HepG2 (cell line): ENCODE measurements around the gene GCM1. TPM values are rescaled to one million over a fixed set of nuclear protein-coding genes. Genes with fewer than 3 reads are reported as not detected.

Source experiments
- ATAC-seq: fragments of 200-7000 bp; cut with Tn5 transposase; 3 replicates; pipeline ENCODE4 v1.9.1; 2020; ENCODE audit warnings: mild to moderate bottlenecking, moderate library complexity
- BruUV-seq: library from RNA; stranded (reverse); fragments of 400-500 nt; replicated peaks from 2 replicates; lab custom pipeline; 2021; lab: Mats Ljungman, UMichigan
- CTCF ChIA-PET: fragments of 300-600 bp; formaldehyde crosslinking; extraction: SDS; loops from one replicate; lab custom pipeline; 2021; ENCODE audit warnings: low total read pairs, inconsistent platforms, low intra/inter-chr PET ratio; lab: Yijun Ruan, JAX
- POLR2A ChIA-PET: fragments of 350-600 bp; sonication (Branson Sonifier 250); formaldehyde crosslinking; loops from one replicate; lab custom pipeline; 2020; ENCODE audit warnings: antibody characterized with exemption, inconsistent platforms; lab: Yijun Ruan, JAX
- DNase-seq: peaks from one replicate; pipeline ENCODE4 v3.0.0-alpha.2; 2015; ENCODE audit warnings: low spot score
- FAIRE-seq: peaks from 3 replicates; lab custom pipeline; 2011; peaks lifted over from hg19 to GRCh38; lab: Jason Lieb, UNC
- H2AFZ ChIP-seq: one replicate; pipeline ENCODE4 v1.6.1; 2011; ENCODE audit warnings: low read length, inconsistent platforms
- H3K27ac ChIP-seq: fragments of 300-600 bp; 3 replicates; pipeline ENCODE4 v1.8.0; 2011; ENCODE audit warnings: mixed run types, mild to moderate bottlenecking, mixed read lengths, low read length, inconsistent platforms; ENCODE audit not compliant: insufficient read depth; ENCODE audit errors: extremely low read length
- H3K27me3 ChIP-seq, 2 experiments: fragments of 200-600 bp in 1 of 2; 2 replicates in 1 of 2; 3 replicates in 1 of 2; pipeline versions ENCODE4 v1.6.0 to v1.8.0; 2011; ENCODE audit warnings: low read length in 2 of 2, mild to moderate bottlenecking in 2 of 2, moderate library complexity in 2 of 2, inconsistent platforms in 1 of 2; ENCODE audit not compliant: insufficient read depth in 2 of 2, control insufficient read depth in 1 of 2
- H3K36me3 ChIP-seq, 2 experiments: fragments of 200-600 bp in 1 of 2; replicated peaks in 1 of 2; 2 replicates in 1 of 2; 3 replicates in 1 of 2; pipeline versions ENCODE4 v1.5.1 to v1.8.0; 2011; ENCODE audit warnings: low read length in 2 of 2, inconsistent platforms in 1 of 2; ENCODE audit not compliant: insufficient read depth in 2 of 2, control insufficient read depth in 1 of 2
- H3K4me1 ChIP-seq: 2 replicates; pipeline ENCODE4 v1.5.1; 2012; ENCODE audit warnings: low read length, inconsistent platforms; ENCODE audit not compliant: insufficient read depth
- H3K4me2 ChIP-seq: 2 replicates; pipeline ENCODE4 v1.6.0; 2011; ENCODE audit warnings: low read depth, low read length, inconsistent platforms
- H3K4me3 ChIP-seq, 3 experiments: fragments of 200-600 bp in 1 of 3; sonication (generic), shearing (Covaris generic) in 1 of 3; replicated peaks in 1 of 3; 2 replicates each; pipeline ENCODE4 v1.5.1; 2011 to 2016; ENCODE audit warnings: low read length in 3 of 3, inconsistent platforms in 2 of 3, low read depth in 2 of 3, mild to moderate bottlenecking in 2 of 3, control low read depth in 1 of 3, mixed read lengths in 1 of 3; ENCODE audit not compliant: insufficient read depth in 1 of 3
- H3K79me2 ChIP-seq: one replicate; pipeline ENCODE4 v1.6.1; 2011; ENCODE audit warnings: low read length, inconsistent platforms; ENCODE audit not compliant: insufficient read depth
- H3K9ac ChIP-seq: 2 replicates; pipeline ENCODE4 v1.6.0; 2011; ENCODE audit warnings: mild to moderate bottlenecking, low read depth, low read length, inconsistent platforms; ENCODE audit not compliant: insufficient read depth
- H3K9me3 ChIP-seq: 2 replicates; pipeline ENCODE4 v1.5.1; 2012; ENCODE audit warnings: mild to moderate bottlenecking, low read length
- H4K20me1 ChIP-seq: 2 replicates; pipeline ENCODE4 v1.6.0; 2011; ENCODE audit warnings: inconsistent platforms, mild to moderate bottlenecking, low read length, moderate library complexity; ENCODE audit not compliant: insufficient read depth
- ARID4A ChIP-seq: sonication (generic); formaldehyde crosslinking; IDR thresholded peaks from 2 replicates; pipeline ENCODE4 v1.5.0; 2020; ENCODE audit warnings: mild to moderate bottlenecking, missing genetic modification reagents, borderline replicate concordance
- DMAP1 ChIP-seq: IDR thresholded peaks from 2 replicates; pipeline ENCODE4 v1.6.1; 2016
- DPF2 ChIP-seq: sonication (generic); formaldehyde crosslinking; IDR thresholded peaks from 2 replicates; pipeline ENCODE4 v1.4.0; 2020; ENCODE audit warnings: mild to moderate bottlenecking, low read depth, missing genetic modification reagents, borderline replicate concordance
- DRAP1 ChIP-seq: IDR thresholded peaks from 2 replicates; pipeline ENCODE4 v1.6.1; 2016; ENCODE audit warnings: missing genetic modification reagents, missing compliant biosample characterization
- FOXC1 ChIP-seq: sonication (generic); formaldehyde crosslinking; IDR thresholded peaks from 2 replicates; pipeline ENCODE4 v1.8.0; 2022; ENCODE audit warnings: mild to moderate bottlenecking, missing genetic modification reagents, borderline replicate concordance
- HNF1B ChIP-seq: sonication (generic); formaldehyde crosslinking; IDR thresholded peaks from 2 replicates; pipeline ENCODE4 v1.5.1; 2020; ENCODE audit warnings: mild to moderate bottlenecking, moderate library complexity, missing genetic modification reagents
- RCOR2 ChIP-seq: IDR thresholded peaks from 2 replicates; pipeline ENCODE4 v1.6.1; 2016; ENCODE audit warnings: missing biosample characterization, missing genetic modification reagents
- ZBTB2 ChIP-seq: sonication (generic); formaldehyde crosslinking; IDR thresholded peaks from 2 replicates; pipeline ENCODE4 v1.8.0; 2022; ENCODE audit warnings: low read depth, missing genetic modification reagents
- ZNF33B ChIP-seq: sonication (generic); formaldehyde crosslinking; IDR thresholded peaks from 2 replicates; pipeline ENCODE4 v1.5.1; 2020; ENCODE audit warnings: mild to moderate bottlenecking, missing genetic modification reagents
- WGBS: methylation state at CpG from one replicate; pipeline ENCODE4 v1.1.6; 2017; ENCODE audit warnings: low lambda C conversion rate; 5-methylcytosine and 5-hydroxymethylcytosine counted together
- in situ Hi-C: cut with HindIII; loops from 2 replicates; pipeline ENCODE4 v1.10.0; 2017; ENCODE audit warnings: low pct_unique_long_range_greater_than_20kb; ENCODE audit not compliant: extremely low pct_ligation_motif_present
- intact Hi-C: fragments of 100-400 bp; cut with micrococcal nuclease; formaldehyde crosslinking; loops from one replicate; pipeline ENCODE4 v1.10.0; 2022; ENCODE audit not compliant: unreplicated experiment
- polyA plus RNA-seq, 8 experiments: library from polyadenylated mRNA; depleted of rRNA in 3 of 8; stranded (reverse) in 7 of 8; unstranded in 1 of 8; fragments of >200 nt; fragmentation: Illumina TruSeq in 4 of 8; extraction: Trizol in 4 of 8; gene quantifications; 2 replicates each; pipeline versions ENCODE4 v1.2.1 to v1.2.3, GENCODE V29; 2011 to 2016; ENCODE audit warnings: low read depth in 4 of 8, missing spikeins in 1 of 8, mixed read lengths in 1 of 8; ENCODE audit not compliant: insufficient read depth in 1 of 8
- total RNA-seq, 5 experiments: library from RNA; depleted of rRNA; stranded (reverse); fragments of >200 nt; fragmentation: Illumina TruSeq; extraction: Trizol; gene quantifications; 2 replicates each; pipeline ENCODE4 v1.2.3, GENCODE V29; 2016; ENCODE audit warnings: low read depth in 1 of 5

Gene GCM1
- total and polyA plus RNA-seq, 2 of the 13 experiments (the other 11 are each of a cell fraction or from before 2014, with no cell fraction given): 0.04 to 0.13 TPM

- H3K9me3 ChIP-seq: no peaks in the 10 kb centered on the region
- peak overlapping the region; percentile 38; the same call in 1 of the 2 replicates for H3K9ac ChIP-seq
- intact Hi-C loops (loop anchor here (1.0 to 5.0 kb wide), 2 partner anchors 17 to 69 kb away; partner anchors contain the start of gene FBXO9), in situ Hi-C loops (no loop called here)
- no peaks in the 10 kb centered on the region for H3K27me3 ChIP-seq
- BruUV-seq: no TSS peak
- 88% methylated on average over 3 of the region's 3 CpGs for WGBS
- DNase-seq (no peak), FAIRE-seq (no peak), ATAC-seq (no peak)
- ChIA-PET CTCF (interaction anchor here (1.3 kb wide), 1 partner anchor 36 kb away, joined by 4 read pairs; no protein-coding TSS in a partner anchor), POLR2A (interaction anchor here (0.8 kb wide), 1 partner anchor 16 kb away, joined by 3 read pairs; no protein-coding TSS in a partner anchor)
- H3K79me2 ChIP-seq: no peaks in the 10 kb centered on the region
- H3K4me3 ChIP-seq: no peak overlapping the region
- H3K4me1 ChIP-seq: peaks cover 96% of the 10 kb centered on the region
- H2AFZ ChIP-seq: peak overlapping the region; percentile 8
- peak overlapping the region; percentile 65 for H3K27ac ChIP-seq
- H4K20me1 ChIP-seq: no peaks in the 10 kb centered on the region
- H3K36me3 ChIP-seq: no peaks in the 10 kb centered on the region
- H3K4me2 ChIP-seq: peak overlapping the region; percentile 44; the same call in 1 of the 2 replicates
- TF ChIP-seq DMAP1 (CRISPR knock-in tag) (no peak), DPF2 (CRISPR knock-in tag) (no peak), ARID4A (CRISPR knock-in tag) (0 out of 2 replicates have a peak, but pooled peaks have one; percentile 4), DRAP1 (no peak), FOXC1 (CRISPR knock-in tag) (peak; percentile 19; the same call in 1 of the 2 replicates), HNF1B (CRISPR knock-in tag) (no peak), ZBTB2 (CRISPR knock-in tag) (no peak), RCOR2 (0 out of 2 replicates have a peak, but pooled peaks have one; percentile 46), ZNF33B (CRISPR knock-in tag) (0 out of 2 replicates have a peak, but pooled peaks have one; percentile 43)
Observed at GRCh38 chr6:53136000-53136609, 12.5 kb downstream of the GCM1 start.
